ENCODE data around the gene LBX2.
A peak's percentile ranks its signal among the peaks of the same experiment; 100 is the strongest.

The LBX2 gene

DNA sequence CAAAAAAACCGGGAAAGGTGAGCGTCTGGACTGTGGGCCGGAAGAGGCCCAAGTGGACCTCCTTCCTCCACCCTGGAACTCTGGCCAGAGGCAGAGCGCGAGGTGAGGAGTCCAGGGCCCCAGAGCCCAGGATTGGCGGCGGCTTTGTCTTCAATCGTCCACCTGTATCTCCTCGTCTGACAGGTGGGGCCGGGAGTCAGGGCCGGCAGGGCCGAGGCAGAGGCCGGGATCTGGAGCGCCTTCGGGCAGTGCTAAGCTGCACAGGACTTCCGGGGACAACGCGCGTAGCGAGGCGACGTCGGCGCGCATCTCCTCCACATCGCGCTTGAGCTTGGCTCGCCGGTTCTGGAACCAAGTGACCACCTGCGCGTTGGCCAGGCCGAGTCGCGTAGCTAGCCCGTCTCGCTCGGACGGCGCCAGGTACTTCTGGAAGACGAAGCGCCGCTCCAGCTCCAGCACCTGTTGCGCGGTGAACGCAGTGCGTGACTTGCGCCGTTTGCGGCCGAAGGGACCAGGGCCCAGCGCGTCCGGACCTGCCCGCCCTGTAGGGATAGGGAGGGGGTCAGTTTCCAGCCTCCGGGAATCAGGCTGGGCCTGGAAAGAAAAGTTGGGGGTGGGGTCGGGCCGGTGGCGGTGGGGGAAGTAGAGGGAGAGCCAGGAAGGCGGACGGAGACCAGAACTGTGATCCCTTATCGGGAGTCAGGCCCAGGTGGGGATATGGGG lies 1.5 kb downstream of the LBX2 start:
- no peaks in the 10 kb centered on the region for H3K9me3 ChIP-seq (ENCODE audit: insufficient read depth, low read length)
- H3K4me1 ChIP-seq (ENCODE audit: insufficient read depth, insufficient read length) = peaks cover 23% of the 10 kb centered on the region
- H3K4me3 ChIP-seq (ENCODE audit: insufficient read length, low read depth) = peak overlapping the region; percentile 39
- H3K36me3 ChIP-seq (ENCODE audit: insufficient read depth, insufficient read length, low read length) = peaks cover 16% of the 10 kb centered on the region
- DNase-seq (ENCODE audit: low read depth, low spot score) = no peak
- H3K27me3 ChIP-seq (ENCODE audit: insufficient read depth, insufficient read length) = peaks cover 78% of the 10 kb centered on the region
- TF ChIP-seq ZNF274 (IDR thresholded peaks at IDR 0.05; ENCODE audit: low read depth, low read length) (no peak), YY1 (IDR thresholded peaks at IDR 0.05; ENCODE audit: insufficient read depth, insufficient read length) (no peak), SUZ12 (IDR thresholded peaks at IDR 0.05; ENCODE audit: extremely low read depth, insufficient read depth, insufficient read length) (no peak)
- peak overlapping the region; percentile 74 for H3K9ac ChIP-seq (ENCODE audit: insufficient read length, low read depth)

DNA sequence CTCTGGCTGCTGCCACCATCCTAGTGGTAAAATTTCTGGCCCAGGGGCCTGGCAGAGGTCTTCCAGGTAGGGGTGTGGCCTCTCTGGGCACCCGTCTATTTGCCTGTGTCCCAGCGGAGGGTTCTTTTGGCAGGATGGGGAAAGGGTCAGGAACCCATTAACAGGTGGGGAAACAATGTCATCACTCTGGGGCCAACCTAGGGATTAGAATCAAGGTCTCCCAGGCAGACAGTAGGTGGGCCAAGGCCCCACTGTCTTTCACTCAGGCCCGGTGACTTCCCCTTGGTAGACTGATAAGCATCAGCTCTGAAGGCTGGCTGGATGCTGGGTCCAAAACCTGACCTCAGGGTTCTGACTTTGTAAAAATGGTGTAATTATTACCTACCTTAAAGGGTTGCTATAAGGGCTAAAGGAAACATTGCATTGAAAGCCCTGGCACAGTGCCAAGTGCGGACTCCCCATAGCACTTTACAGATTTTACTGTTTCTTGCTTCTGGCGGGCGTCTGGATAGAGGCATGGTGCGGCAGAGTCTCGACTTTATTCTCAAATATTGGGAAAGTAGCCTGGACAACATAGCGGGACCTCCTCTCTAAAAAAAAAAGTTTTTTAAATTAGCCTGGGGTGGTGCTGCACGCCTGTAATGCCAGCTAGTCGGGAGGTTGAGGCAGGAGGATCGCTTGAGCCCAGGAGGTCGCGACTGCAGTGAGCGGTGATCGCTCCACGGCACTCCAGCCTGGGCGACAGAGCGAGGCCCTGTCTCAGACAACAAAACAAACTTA lies 2.2 kb downstream of the LBX2 start:
- Histone ChIP-seq H3K27me3 (ENCODE audit: insufficient read depth, insufficient read length) (peaks cover 70% of the 10 kb centered on the region), H3K4me3 (ENCODE audit: insufficient read length, low read depth) (no peak overlapping the region), H3K9ac (ENCODE audit: insufficient read length, low read depth) (peak overlapping the region; percentile 74), H3K36me3 (ENCODE audit: insufficient read depth, insufficient read length, low read length) (peaks cover 23% of the 10 kb centered on the region), H3K4me1 (ENCODE audit: insufficient read depth, insufficient read length) (peaks cover 23% of the 10 kb centered on the region), H3K9me3 (ENCODE audit: insufficient read depth, low read length) (no peaks in the 10 kb centered on the region)
- no peak for TF ChIP-seq ZNF274 (IDR thresholded peaks at IDR 0.05; ENCODE audit: low read depth, low read length)
- no peak for TF ChIP-seq YY1 (IDR thresholded peaks at IDR 0.05; ENCODE audit: insufficient read depth, insufficient read length)
- no peak for TF ChIP-seq SUZ12 (IDR thresholded peaks at IDR 0.05; ENCODE audit: extremely low read depth, insufficient read depth, insufficient read length)
- DNase-seq (ENCODE audit: low read depth, low spot score) = no peak

DNA sequence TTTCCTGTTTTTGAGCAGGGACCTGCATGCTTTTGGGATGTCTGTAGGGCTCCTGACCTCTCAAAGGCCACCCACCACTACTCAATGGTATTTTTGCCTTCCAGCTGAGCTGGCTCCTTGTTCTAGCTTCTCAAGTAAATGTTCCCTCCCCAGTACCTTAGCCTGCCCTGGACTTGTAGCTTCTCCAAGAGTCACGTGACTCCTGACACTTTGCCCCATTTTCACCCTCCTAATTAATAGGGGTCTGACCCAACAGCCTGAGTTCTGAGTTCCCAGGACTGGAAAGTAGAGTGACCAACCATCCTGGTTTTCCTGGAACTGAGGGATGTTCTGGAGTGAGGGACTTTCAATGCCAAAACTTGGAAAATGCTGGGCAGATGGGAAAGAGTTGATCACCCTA lies 4.0 kb downstream of the LBX2 start:
- DNase-seq (ENCODE audit: low read depth, low spot score) = no peak
- peaks cover 10% of the 10 kb centered on the region for H3K4me1 ChIP-seq (ENCODE audit: insufficient read depth, insufficient read length)
- no peak overlapping the region for H3K9ac ChIP-seq (ENCODE audit: insufficient read length, low read depth)
- H3K27me3 ChIP-seq (ENCODE audit: insufficient read depth, insufficient read length) = peaks cover 53% of the 10 kb centered on the region
- no peak for TF ChIP-seq YY1 (IDR thresholded peaks at IDR 0.05; ENCODE audit: insufficient read depth, insufficient read length)
- TF ChIP-seq ZNF274 (IDR thresholded peaks at IDR 0.05; ENCODE audit: low read depth, low read length) = no peak
- no peak for TF ChIP-seq SUZ12 (IDR thresholded peaks at IDR 0.05; ENCODE audit: extremely low read depth, insufficient read depth, insufficient read length)
- no peaks in the 10 kb centered on the region for H3K9me3 ChIP-seq (ENCODE audit: insufficient read depth, low read length)
- H3K36me3 ChIP-seq (ENCODE audit: insufficient read depth, insufficient read length, low read length) = peaks cover 41% of the 10 kb centered on the region
- no peak overlapping the region for H3K4me3 ChIP-seq (ENCODE audit: insufficient read length, low read depth)

DNA sequence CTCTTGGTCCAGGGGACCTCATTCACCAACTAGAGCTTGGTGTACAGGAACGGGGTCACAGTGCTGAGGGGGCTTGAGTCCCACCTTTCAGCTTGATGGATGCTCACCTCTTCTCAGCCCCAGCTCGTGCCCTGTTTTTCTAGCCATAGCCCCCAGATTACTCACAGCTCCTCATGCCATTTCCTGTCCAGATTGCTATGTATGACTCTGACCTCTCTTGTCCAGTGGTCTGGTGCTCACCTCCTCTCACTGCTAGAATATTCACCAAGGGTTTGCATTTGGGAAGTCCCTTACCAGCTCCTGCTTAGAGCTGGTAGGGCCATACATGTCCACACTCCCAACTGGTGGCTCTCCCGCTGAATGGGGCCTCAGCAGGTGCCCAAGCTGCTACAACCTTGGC lies 5.9 kb downstream of the LBX2 start:
- Histone ChIP-seq H3K4me1 (ENCODE audit: insufficient read depth, insufficient read length) (peaks cover 5% of the 10 kb centered on the region), H3K27me3 (ENCODE audit: insufficient read depth, insufficient read length) (peaks cover 34% of the 10 kb centered on the region), H3K9me3 (ENCODE audit: insufficient read depth, low read length) (no peaks in the 10 kb centered on the region), H3K36me3 (ENCODE audit: insufficient read depth, insufficient read length, low read length) (peaks cover 49% of the 10 kb centered on the region), H3K4me3 (ENCODE audit: insufficient read length, low read depth) (no peak overlapping the region), H3K9ac (ENCODE audit: insufficient read length, low read depth) (no peak overlapping the region)
- TF ChIP-seq ZNF274 (IDR thresholded peaks at IDR 0.05; ENCODE audit: low read depth, low read length) = no peak
- no peak for TF ChIP-seq YY1 (IDR thresholded peaks at IDR 0.05; ENCODE audit: insufficient read depth, insufficient read length)
- TF ChIP-seq SUZ12 (IDR thresholded peaks at IDR 0.05; ENCODE audit: extremely low read depth, insufficient read depth, insufficient read length) = no peak
- no peak for DNase-seq (ENCODE audit: low read depth, low spot score)

DNA sequence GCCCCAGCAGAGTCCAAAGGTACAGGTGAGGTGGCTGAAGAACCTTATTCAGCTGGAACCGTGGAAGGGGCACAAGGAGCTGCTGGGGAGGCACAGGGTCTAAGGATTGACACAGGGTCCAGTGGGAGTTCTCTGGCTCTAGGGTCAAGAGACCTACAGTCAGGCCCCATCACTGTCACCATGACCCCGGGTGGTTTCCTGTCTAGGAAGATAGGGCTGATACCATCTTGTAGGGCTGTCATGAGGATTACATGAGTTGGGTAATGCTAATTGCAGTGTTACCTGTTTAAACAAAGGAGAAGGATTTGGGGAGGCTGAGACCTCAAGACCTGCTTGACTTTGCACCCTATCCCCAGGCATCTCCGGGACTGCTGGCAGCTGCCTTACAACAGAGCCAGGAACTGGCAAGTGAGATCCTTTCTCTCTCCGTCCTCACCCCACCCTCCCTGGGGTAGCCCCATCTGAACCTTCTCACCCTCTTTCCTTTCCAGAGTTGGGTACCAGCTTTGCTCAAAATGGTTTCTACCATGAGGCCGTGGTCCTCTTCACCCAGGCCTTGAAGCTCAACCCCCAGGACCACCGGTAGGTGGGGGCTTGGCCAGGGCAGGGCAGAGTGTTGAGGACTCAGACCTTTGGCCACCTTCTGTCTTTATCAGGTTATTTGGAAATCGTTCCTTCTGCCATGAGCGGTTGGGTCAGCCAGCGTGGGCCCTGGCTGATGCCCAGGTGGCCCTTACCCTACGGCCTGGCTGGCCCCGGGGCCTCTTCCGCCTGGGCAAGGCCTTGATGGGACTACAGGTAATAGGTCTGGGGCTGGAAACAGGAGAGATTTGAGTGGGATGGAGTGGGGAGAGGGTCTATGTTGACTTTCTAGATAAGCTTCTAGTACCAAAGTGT lies 7.5 kb downstream of the LBX2 start:
- TF ChIP-seq YY1 (IDR thresholded peaks at IDR 0.05; ENCODE audit: insufficient read depth, insufficient read length) (no peak), ZNF274 (IDR thresholded peaks at IDR 0.05; ENCODE audit: low read depth, low read length) (no peak), SUZ12 (IDR thresholded peaks at IDR 0.05; ENCODE audit: extremely low read depth, insufficient read depth, insufficient read length) (no peak)
- Histone ChIP-seq H3K9me3 (ENCODE audit: insufficient read depth, low read length) (no peaks in the 10 kb centered on the region), H3K4me3 (ENCODE audit: insufficient read length, low read depth) (no peak overlapping the region), H3K4me1 (ENCODE audit: insufficient read depth, insufficient read length) (no peaks in the 10 kb centered on the region), H3K27me3 (ENCODE audit: insufficient read depth, insufficient read length) (peaks cover 17% of the 10 kb centered on the region), H3K9ac (ENCODE audit: insufficient read length, low read depth) (no peak overlapping the region), H3K36me3 (ENCODE audit: insufficient read depth, insufficient read length, low read length) (peaks cover 49% of the 10 kb centered on the region)
- DNase-seq (ENCODE audit: low read depth, low spot score) = no peak

DNA sequence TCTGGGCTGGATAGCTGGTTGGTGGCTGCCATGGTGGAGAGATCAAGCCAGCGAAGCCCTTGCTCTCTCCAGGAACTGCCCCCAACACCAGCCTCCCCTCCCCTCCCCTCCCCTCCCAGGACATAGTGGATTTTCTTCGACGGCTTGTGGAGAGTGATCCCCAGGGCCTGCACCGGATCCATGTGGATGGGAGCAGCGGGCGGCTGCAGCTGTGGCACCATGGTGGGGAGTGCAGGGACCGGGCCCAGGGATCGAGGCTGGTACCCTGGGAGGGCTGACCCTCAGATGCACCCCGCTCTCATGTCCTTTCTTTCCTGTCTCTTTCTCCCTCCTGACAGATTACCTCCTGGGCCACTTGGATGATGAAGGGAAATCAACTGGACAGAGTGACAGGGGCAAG lies 9.5 kb downstream of the LBX2 start:
- H3K27me3 ChIP-seq (ENCODE audit: insufficient read depth, insufficient read length) = no peaks in the 10 kb centered on the region
- H3K4me1 ChIP-seq (ENCODE audit: insufficient read depth, insufficient read length) = no peaks in the 10 kb centered on the region
- H3K9me3 ChIP-seq (ENCODE audit: insufficient read depth, low read length) = no peaks in the 10 kb centered on the region
- peaks cover 52% of the 10 kb centered on the region for H3K36me3 ChIP-seq (ENCODE audit: insufficient read depth, insufficient read length, low read length)
- H3K9ac ChIP-seq (ENCODE audit: insufficient read length, low read depth) = no peak overlapping the region
- no peak for DNase-seq (ENCODE audit: low read depth, low spot score)
- no peak overlapping the region for H3K4me3 ChIP-seq (ENCODE audit: insufficient read length, low read depth)
- TF ChIP-seq ZNF274 (IDR thresholded peaks at IDR 0.05; ENCODE audit: low read depth, low read length) (no peak), SUZ12 (IDR thresholded peaks at IDR 0.05; ENCODE audit: extremely low read depth, insufficient read depth, insufficient read length) (no peak), YY1 (IDR thresholded peaks at IDR 0.05; ENCODE audit: insufficient read depth, insufficient read length) (no peak)
